HG02798 (cell line): Measurements from ENCODE around the gene NFKB2.

Experiments used
- ATAC-seq: cut with Tn5 transposase; IDR thresholded peaks from one replicate; pipeline ENCODE4 v1.9.1; 2021; ENCODE audit warnings: mild to moderate bottlenecking; ENCODE audit not compliant: unreplicated experiment, poor library complexity

NFKB2 gene

GRCh38 chr10:102407425-102408130 lies 12.1 kb downstream of the NFKB2 start:
- no peak for ATAC-seq

DNA sequence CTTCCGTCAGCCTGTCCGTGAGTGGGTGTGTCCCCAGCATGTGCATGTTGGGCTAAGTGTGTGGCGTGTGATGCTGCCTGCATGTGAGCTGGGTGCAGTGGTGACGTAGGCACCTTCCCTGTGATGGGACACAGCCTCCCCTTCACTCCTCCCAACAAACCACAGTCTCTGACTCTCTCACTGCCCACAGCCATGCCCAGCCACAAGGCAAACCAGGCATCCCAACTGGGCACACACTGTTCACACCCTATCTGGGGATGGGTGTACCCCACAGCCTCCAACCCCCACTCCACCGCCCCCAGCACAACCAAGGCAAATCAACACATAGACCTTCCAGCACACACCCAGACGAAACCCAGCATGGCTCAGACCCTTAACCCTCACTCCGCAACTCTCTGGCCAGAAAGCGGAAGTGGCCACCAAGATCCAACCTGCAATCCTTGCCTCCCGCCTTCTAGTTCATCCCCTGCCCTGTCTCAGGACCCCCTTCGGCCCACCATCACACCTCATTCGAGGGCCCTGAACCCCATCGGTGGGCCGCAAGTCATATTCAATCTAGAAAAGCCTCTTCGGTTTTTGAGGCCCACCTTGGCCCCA lies 12.7 kb downstream of the NFKB2 start:
- no peak for ATAC-seq

- no peak for ATAC-seq
Measured at GRCh38 chr10:102408728-102409603, 13.5 kb downstream of the NFKB2 start.

- ATAC-seq = no peak
Measured at GRCh38 chr10:102409604-102410428, 14.3 kb downstream of the NFKB2 start.

GRCh38 chr10:102410429-102411073 lies 15.0 kb downstream of the NFKB2 start:
- ATAC-seq = no peak

DNA sequence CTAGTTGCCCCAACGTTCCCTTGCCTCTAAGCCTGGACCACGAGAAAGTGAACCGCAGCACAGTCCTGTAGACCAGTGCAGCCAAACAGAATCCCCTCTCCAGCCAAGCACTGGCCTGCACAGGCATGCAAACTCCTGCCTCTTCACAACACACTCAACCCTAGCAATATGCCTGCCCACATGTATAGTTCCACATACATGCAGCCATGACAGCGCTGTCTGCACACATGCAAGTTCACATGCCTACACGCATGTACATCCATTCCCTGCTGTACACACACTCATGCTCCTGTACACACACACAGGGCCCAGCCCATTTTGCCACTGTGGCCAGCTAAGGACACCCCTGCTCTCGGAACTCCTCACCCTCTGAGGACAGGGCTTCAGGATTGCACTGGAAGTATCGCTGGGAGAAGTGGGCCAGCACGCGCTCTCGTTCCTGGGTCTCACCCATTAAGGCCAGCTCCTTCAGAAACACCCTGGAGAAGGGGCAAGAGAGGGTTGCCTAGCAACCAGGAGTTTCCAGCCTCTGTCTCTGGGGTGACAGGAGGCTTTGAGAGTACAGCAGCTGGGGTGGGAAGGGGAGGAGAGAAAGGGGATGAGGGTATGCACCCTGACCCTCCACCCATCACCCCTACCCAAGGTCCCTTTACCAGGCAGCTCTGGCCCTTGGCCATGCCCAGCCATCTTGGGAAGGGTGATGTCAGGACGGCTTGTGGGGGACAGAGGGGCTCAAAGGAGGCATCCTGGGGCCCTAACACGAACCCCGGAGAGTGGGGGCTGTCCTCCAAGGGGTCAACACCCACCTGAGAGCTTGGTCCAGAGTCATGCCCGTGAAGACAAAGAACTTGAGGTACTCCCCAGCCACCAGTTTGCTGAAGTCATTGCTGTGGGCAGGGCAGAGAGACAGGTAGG lies 16.1 kb downstream of the NFKB2 start:
- no peak for ATAC-seq

GRCh38 chr10:102412293-102412692 lies 16.8 kb downstream of the NFKB2 start:
- ATAC-seq = no peak

DNA sequence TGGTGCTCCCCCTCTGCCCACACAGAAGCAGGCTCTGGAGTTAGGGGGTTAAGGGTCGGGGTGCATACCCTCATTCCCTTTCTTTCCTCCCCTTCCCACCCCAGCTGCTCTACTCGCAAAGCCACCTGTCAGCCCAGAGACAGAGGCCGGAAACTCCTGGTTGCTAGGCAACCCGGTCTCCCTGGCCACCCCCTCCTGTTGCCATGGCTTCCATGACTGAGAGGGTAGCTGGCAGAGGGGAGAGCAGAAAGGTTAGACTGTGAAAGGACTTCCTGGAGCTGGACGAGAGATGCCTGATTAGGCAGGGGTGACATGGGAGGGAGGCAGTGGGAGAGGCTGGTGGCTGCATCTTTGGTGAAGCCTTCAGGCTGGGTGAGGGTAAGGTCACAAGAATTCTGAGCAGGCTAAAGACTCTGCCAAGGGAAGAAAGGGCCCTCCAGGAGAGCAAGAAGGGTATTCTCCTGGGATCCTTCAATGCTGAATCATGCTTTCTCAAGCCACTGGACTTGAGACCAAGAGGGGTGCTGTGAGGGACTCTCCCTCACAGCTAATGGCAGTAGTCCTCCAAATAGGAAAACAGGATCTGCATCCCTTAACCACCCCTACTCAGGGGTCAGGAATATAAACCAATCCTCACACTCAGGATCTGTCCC lies 17.7 kb downstream of the NFKB2 start:
- no peak for ATAC-seq

- ATAC-seq = no peak
Measured at GRCh38 chr10:102413806-102414561, 18.5 kb downstream of the NFKB2 start.

DNA sequence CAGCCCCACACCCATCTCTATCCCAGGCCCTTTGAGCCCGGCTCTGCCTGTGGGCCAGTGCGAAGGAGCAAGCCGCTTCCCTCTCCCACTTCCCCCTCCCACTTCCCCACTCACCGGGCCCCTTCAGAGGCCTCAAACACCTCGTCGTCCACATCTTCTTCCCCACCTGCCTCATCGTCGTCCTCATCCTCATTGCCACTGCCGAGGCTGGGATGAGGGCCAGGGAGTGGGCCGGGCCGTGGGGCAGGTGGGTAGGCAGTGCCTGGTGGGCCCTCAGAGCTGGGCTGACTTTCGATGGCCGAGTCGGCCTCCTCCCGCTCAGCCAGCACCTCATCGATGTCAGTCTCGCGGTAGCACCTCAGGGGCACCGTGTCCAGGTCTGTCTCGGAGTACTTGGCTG lies 19.2 kb downstream of the NFKB2 start:
- no peak for ATAC-seq

GRCh38 chr10:102416283-102416682 lies 20.8 kb downstream of the NFKB2 start:
- no peak for ATAC-seq

DNA sequence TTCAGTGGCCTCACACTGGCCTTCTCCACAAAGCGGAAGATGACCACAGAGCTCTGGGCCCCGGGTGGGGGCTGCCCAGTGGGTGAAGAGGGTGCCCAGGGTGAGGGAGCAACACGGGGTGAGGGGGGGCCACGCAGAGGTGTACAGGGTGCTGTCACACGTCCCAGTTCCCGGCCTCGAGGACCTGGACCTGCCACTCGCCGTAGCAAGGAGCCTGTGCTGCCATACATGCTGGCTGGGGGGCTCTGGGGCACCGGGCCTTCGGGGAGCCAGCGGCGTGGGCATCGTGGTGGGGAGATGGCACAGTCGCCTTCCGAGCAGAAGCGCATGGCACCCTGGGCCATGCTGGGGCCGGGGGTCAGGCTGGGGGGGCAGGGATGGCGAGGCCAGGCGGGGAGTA lies 21.2 kb downstream of the NFKB2 start:
- no peak for ATAC-seq

DNA sequence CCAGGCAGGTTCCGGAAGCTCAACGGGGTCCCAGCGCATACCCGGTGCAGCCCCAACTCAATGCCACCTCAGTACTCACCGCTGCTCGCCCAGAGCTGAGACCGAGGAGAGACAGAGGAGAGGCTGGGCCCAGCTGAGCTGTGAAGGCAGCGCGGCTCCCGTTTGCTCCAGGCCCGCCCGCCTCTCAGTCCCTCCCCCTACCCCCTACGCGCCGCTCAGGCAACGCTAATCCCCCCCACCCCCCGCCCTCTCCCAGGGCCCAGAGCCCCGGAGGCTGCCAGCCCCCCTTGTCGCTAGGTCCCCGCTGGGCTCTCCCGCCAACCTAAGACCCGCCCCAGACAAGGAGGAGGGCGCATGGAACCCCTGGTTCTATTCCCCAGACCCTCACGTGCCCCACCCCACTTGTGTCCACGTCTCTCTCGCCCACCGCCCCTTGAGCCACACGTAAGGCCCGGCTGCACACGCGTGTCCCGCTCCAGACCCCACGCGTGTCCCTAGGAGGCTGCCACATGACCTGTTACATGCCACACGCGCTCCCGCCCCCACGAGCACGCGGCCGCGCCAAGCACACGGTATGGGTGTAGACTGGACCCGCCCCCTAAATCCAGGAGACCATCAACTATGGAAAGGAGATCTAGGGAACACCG lies 23.2 kb downstream of the NFKB2 start, which contains the start of gene PSD:
Gene PSD, minus strand, starts transcription at position 164 of the 647 bp plus-strand sequence. CDS start 1,747 bp downstream, outside the sequence.
- ATAC-seq = no peak

- no peak for ATAC-seq
Measured at GRCh38 chr10:102419269-102420180, 24.0 kb downstream of the NFKB2 start.

- no peak for ATAC-seq
Measured at GRCh38 chr10:102420181-102420713, 24.7 kb downstream of the NFKB2 start.
